GM12878 (cell line): ENCODE measurements around the gene CHAF1A. TPM values are rescaled to one million over a fixed set of nuclear protein-coding genes. Genes with fewer than 3 reads are reported as not detected.
A peak's percentile ranks its signal among the peaks of the same experiment; 100 is the strongest.

Experiments
- ATAC-seq: fragments of 200-7000 bp; cut with Tn5 transposase; 3 replicates; pipeline ENCODE4 v1.9.1; 2020; ENCODE audit warnings: mild to moderate bottlenecking, moderate library complexity
- BruUV-seq: library from RNA; stranded (reverse); fragments of 400-500 nt; replicated peaks from 2 replicates; lab custom pipeline; 2021; lab: Mats Ljungman, UMichigan
- CTCF ChIA-PET: fragments of 300-600 bp; sonication (Branson Sonifier 250); formaldehyde crosslinking; extraction: SDS; loops from one replicate; lab custom pipeline; 2021; ENCODE audit warnings: inconsistent platforms; lab: Yijun Ruan, JAX
- POLR2A ChIA-PET: fragments of 350-600 bp; formaldehyde crosslinking; extraction: SDS; loops from one replicate; lab custom pipeline; 2021; ENCODE audit warnings: inconsistent platforms; lab: Charles Lee
- RAD21 ChIA-PET: fragments of 300-600 bp; sonication (Branson Sonifier 250); formaldehyde crosslinking; loops from one replicate; lab custom pipeline; 2023; ENCODE audit warnings: antibody characterized with exemption; ENCODE audit not compliant: unreplicated experiment; lab: Charles Lee
- SMC1A ChIA-PET: fragments of 300-600 bp; sonication (Branson Sonifier 250); formaldehyde crosslinking; loops from one replicate; lab custom pipeline; 2023; ENCODE audit not compliant: unreplicated experiment, uncharacterized antibody; lab: Charles Lee
- DNase-seq: peaks from one replicate; pipeline ENCODE4 v3.0.0-alpha.2; 2011; ENCODE audit warnings: low read depth, low spot score
- FAIRE-seq: peaks from 3 replicates; lab custom pipeline; 2011; peaks lifted over from hg19 to GRCh38; lab: Jason Lieb, UNC
- H2AFZ ChIP-seq: 2 replicates; pipeline ENCODE4 v1.6.0; 2011; ENCODE audit warnings: low read depth, low read length, control low read depth; ENCODE audit not compliant: control insufficient read depth
- H3K27ac ChIP-seq: 2 replicates; pipeline ENCODE4 v1.5.1; 2011; ENCODE audit warnings: control low read depth; ENCODE audit not compliant: control insufficient read depth, insufficient read depth
- H3K27me3 ChIP-seq, 2 experiments: replicated peaks in 1 of 2; 2 replicates each; pipeline versions ENCODE4 v1.6.0 to v1.6.1; 2011; ENCODE audit warnings: low read length in 1 of 2; ENCODE audit not compliant: control insufficient read depth in 2 of 2, insufficient read depth in 2 of 2
- H3K36me3 ChIP-seq, 2 experiments: 2 replicates each; pipeline ENCODE4 v1.5.1; 2011; ENCODE audit warnings: low read length in 1 of 2; ENCODE audit not compliant: control insufficient read depth in 2 of 2, insufficient read depth in 2 of 2
- H3K4me1 ChIP-seq: 2 replicates; pipeline ENCODE4 v1.6.1; 2011; ENCODE audit warnings: mild to moderate bottlenecking, low read length, moderate library complexity, mixed read lengths; ENCODE audit not compliant: control insufficient read depth, insufficient read depth
- H3K4me2 ChIP-seq: 2 replicates; pipeline ENCODE4 v1.6.0; 2011; ENCODE audit warnings: control low read depth; ENCODE audit not compliant: control insufficient read depth, insufficient read depth
- H3K4me3 ChIP-seq: fragments of 200-600 bp; sonication (generic); 2 replicates; pipeline ENCODE4 v1.5.1; 2016
- H3K79me2 ChIP-seq: 2 replicates; pipeline ENCODE4 v1.6.0; 2011; ENCODE audit warnings: low read length; ENCODE audit not compliant: control insufficient read depth, insufficient read depth
- H3K9ac ChIP-seq: 2 replicates; pipeline ENCODE4 v1.8.0; 2011; ENCODE audit warnings: low read length, control low read depth, mixed read lengths; ENCODE audit not compliant: control insufficient read depth, insufficient read depth
- H3K9me3 ChIP-seq: replicated peaks from 3 replicates; pipeline ENCODE4 v1.5.1; 2011; ENCODE audit warnings: mild to moderate bottlenecking, low read length; ENCODE audit not compliant: control insufficient read depth, insufficient read depth
- H4K20me1 ChIP-seq: 2 replicates; pipeline ENCODE4 v1.6.0; 2011; ENCODE audit not compliant: control insufficient read depth, insufficient read depth
- BRCA1 ChIP-seq: IDR thresholded peaks from 2 replicates; pipeline ENCODE4 v1.6.1; 2011; ENCODE audit warnings: low read depth, low read length, improper control_type of control experiment
- EGR1 ChIP-seq, 2 experiments: IDR thresholded peaks; 1 replicate in 1 of 2; 2 replicates in 1 of 2; pipeline ENCODE4 v1.6.1; 2011 to 2012; ENCODE audit warnings: low read depth in 2 of 2, low read length in 2 of 2, borderline replicate concordance in 1 of 2, mild to moderate bottlenecking in 1 of 2, moderate library complexity in 1 of 2
- ELK1 ChIP-seq: IDR thresholded peaks from 2 replicates; pipeline ENCODE4 v1.6.1; 2012; ENCODE audit warnings: low read depth, low read length, improper control_type of control experiment
- FOS ChIP-seq: IDR thresholded peaks from 3 replicates; pipeline ENCODE4 v1.6.1; 2011; ENCODE audit warnings: borderline replicate concordance; ENCODE audit not compliant: insufficient read length; ENCODE audit errors: extremely low read depth
- HCFC1 ChIP-seq: fragments of 150-350 bp; IDR thresholded peaks from 2 replicates; pipeline ENCODE4 v1.6.1; 2014; ENCODE audit warnings: low read length
- IKZF1 ChIP-seq: fragments of 450-650 bp; conservative IDR thresholded peaks from 2 replicates; pipeline ENCODE4 v1.6.1; 2017; ENCODE audit warnings: antibody characterized with exemption, mild to moderate bottlenecking
- NFIC ChIP-seq: IDR thresholded peaks from 2 replicates; pipeline ENCODE4 v1.6.1; 2012; ENCODE audit warnings: low read depth, mild to moderate bottlenecking, inconsistent platforms, low read length, moderate library complexity
- POLR2A ChIP-seq: IDR thresholded peaks from 2 replicates; pipeline ENCODE4 v1.6.1; 2011; ENCODE audit warnings: low read depth, mild to moderate bottlenecking, low read length
- TCF3 ChIP-seq: IDR thresholded peaks from 2 replicates; pipeline ENCODE4 v1.6.1; 2012; ENCODE audit warnings: low read depth, mild to moderate bottlenecking, low read length, borderline replicate concordance; ENCODE audit not compliant: insufficient read depth
- WRNIP1 ChIP-seq: IDR thresholded peaks from 2 replicates; pipeline ENCODE4 v1.6.1; 2011; ENCODE audit warnings: low read depth, low read length, improper control_type of control experiment, borderline replicate concordance
- WGBS: methylation state at CpG from one replicate; pipeline ENCODE4 v1.1.6; 2016; ENCODE audit warnings: low lambda C conversion rate; ENCODE audit not compliant: insufficient replicate concordance, insufficient coverage; ENCODE audit errors: missing lambda C conversion rate; 5-methylcytosine and 5-hydroxymethylcytosine counted together
- in situ Hi-C: fragments of 300-500 bp; cut with MboI; formaldehyde crosslinking; loops from 9 replicates; pipeline ENCODE4 v1.14.3; 2018; ENCODE audit warnings: mixed read lengths
- intact Hi-C: fragments of 100-400 bp; cut with micrococcal nuclease; formaldehyde crosslinking; loops from one replicate; pipeline ENCODE4 v1.14.2; 2022; ENCODE audit not compliant: unreplicated experiment
- polyA plus RNA-seq, 11 experiments: library from polyadenylated mRNA; depleted of rRNA in 4 of 11; unstranded in 6 of 11; stranded (reverse) in 5 of 11; fragments of >200 nt; fragmentation: Nextera tagmentation in 4 of 11; fragmentation: Illumina TruSeq in 1 of 11; extraction: Ambion mirVana in 4 of 11; extraction: Trizol in 1 of 11; gene quantifications; 1 replicate in 1 of 11; 2 replicates in 10 of 11; pipeline versions ENCODE4 v1.2.1 to v1.2.3, GENCODE V29; 2011 to 2016; ENCODE audit warnings: inconsistent platforms in 2 of 11, missing spikeins in 2 of 11, low read depth in 1 of 11
- total RNA-seq, 4 experiments: library from RNA; depleted of rRNA in 3 of 4; stranded (reverse); fragments of >200 nt in 3 of 4; fragmentation: Illumina TruSeq in 1 of 4; extraction: Trizol in 1 of 4; gene quantifications; 2 replicates each; pipeline versions ENCODE4 v1.2.1 to v1.2.3, GENCODE V29; 2013 to 2021
- TF ChIP-seq, protein P1 (sequence below): fragments of 450-650 bp; IDR thresholded peaks from 2 replicates; pipeline ENCODE4 v1.6.1; 2017; ENCODE audit warnings: mild to moderate bottlenecking

Gene CHAF1A
- total and polyA plus RNA-seq, 10 of the 15 experiments (the other 5 are each of a cell fraction or from before 2014, with no cell fraction given), result 1.3 to 69.1 (median 34.2) TPM

GRCh38 chr19:4449022-4449638, 46.7 kb downstream of the CHAF1A start:
- intact Hi-C loops, result no loop called here
- POLR2A ChIA-PET, result interaction anchor here (1.4 kb wide), 1 partner anchor 22 kb away, joined by 4 read pairs; no protein-coding TSS in a partner anchor
- H3K4me3 ChIP-seq, result no peak overlapping the region
- H4K20me1 ChIP-seq, result no peaks in the 10 kb centered on the region
- no peak overlapping the region for H2AFZ ChIP-seq
- CTCF ChIA-PET, result interaction anchor here (0.6 kb wide), 1 partner anchor 217 kb away, joined by 3 read pairs; no protein-coding TSS in a partner anchor
- H3K79me2 ChIP-seq, result no peaks in the 10 kb centered on the region
- ATAC-seq, result no peak; the same call in 2 of the 3 replicates
- no peak overlapping the region for H3K27ac ChIP-seq
- 92% methylated on average over 23 of the region's 24 CpGs for WGBS
- no peak overlapping the region for H3K4me2 ChIP-seq
- SMC1A ChIA-PET, result no interaction called here
- TF ChIP-seq WRNIP1, result no peak
- TF ChIP-seq, protein P1, sequence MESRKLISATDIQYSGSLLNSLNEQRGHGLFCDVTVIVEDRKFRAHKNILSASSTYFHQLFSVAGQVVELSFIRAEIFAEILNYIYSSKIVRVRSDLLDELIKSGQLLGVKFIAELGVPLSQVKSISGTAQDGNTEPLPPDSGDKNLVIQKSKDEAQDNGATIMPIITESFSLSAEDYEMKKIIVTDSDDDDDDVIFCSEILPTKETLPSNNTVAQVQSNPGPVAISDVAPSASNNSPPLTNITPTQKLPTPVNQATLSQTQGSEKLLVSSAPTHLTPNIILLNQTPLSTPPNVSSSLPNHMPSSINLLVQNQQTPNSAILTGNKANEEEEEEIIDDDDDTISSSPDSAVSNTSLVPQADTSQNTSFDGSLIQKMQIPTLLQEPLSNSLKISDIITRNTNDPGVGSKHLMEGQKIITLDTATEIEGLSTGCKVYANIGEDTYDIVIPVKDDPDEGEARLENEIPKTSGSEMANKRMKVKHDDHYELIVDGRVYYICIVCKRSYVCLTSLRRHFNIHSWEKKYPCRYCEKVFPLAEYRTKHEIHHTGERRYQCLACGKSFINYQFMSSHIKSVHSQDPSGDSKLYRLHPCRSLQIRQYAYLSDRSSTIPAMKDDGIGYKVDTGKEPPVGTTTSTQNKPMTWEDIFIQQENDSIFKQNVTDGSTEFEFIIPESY, result no peak
- TF ChIP-seq POLR2A, result peak; percentile 39; the same call in 1 of the 2 replicates
- no TSS peak for BruUV-seq
- no peaks in the 10 kb centered on the region for H3K27me3 ChIP-seq
- peaks cover 3 to 26% of the 10 kb centered on the region in 2 experiments for H3K36me3 ChIP-seq
- in situ Hi-C loops, result no loop called here
- RAD21 ChIA-PET, result no interaction called here
- FAIRE-seq, result no peak
- DNase-seq, result no peak
- H3K9ac ChIP-seq, result no peak overlapping the region
- no peaks in the 10 kb centered on the region for H3K4me1 ChIP-seq
- H3K9me3 ChIP-seq, result no peaks in the 10 kb centered on the region

DNA sequence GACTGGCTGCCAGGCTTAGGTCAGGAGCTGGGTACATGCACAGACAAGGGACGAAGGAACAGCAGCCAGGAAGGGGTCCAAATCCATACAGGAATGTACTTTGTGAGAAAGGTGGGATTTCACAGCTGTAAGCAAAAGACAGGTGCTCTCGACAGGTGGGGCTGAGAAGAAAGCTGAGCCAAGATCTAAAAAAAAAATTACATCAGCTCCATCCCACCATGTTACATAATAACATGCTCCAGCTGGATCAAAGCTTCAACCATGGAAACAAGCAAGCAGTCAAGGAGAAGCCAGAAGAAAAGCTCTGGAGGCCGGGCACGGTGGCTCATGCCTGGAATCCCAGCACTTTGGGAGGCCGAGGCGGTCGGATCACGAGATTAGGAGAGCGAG, 47.2 kb downstream of the CHAF1A start:
- ATAC-seq (no peak), DNase-seq (no peak), FAIRE-seq (no peak)
- ChIA-PET RAD21 (no interaction called here), CTCF (no interaction called here), SMC1A (no interaction called here), POLR2A (interaction anchor here (1.4 kb wide), 1 partner anchor 22 kb away, joined by 4 read pairs; no protein-coding TSS in a partner anchor)
- no peaks in the 10 kb centered on the region for H3K79me2 ChIP-seq
- in situ Hi-C loops, result no loop called here
- no peaks in the 10 kb centered on the region for H3K9me3 ChIP-seq
- BruUV-seq, result TSS peak; percentile 57
- no peak overlapping the region for H3K4me2 ChIP-seq
- H2AFZ ChIP-seq, result no peak overlapping the region
- H3K27ac ChIP-seq, result no peak overlapping the region
- no peak overlapping the region for H3K9ac ChIP-seq
- H3K4me1 ChIP-seq, result no peaks in the 10 kb centered on the region
- H4K20me1 ChIP-seq, result no peaks in the 10 kb centered on the region
- intact Hi-C loops, result no loop called here
- TF ChIP-seq NFIC, result no peak
- TF ChIP-seq IKZF1, result no peak
- TF ChIP-seq ELK1, result no peak
- no peak for TF ChIP-seq EGR1 (IDR thresholded peaks at IDR 0.05; ENCODE audit: borderline replicate concordance in 1 of 2, low read depth in 2 of 2, low read length in 2 of 2)
- TF ChIP-seq HCFC1, result no peak
- no peak for TF ChIP-seq BRCA1
- TF ChIP-seq TCF3, result no peak
- TF ChIP-seq FOS, result no peak
- peaks cover 3 to 23% of the 10 kb centered on the region in 2 experiments for H3K36me3 ChIP-seq
- no peaks in the 10 kb centered on the region for H3K27me3 ChIP-seq
- no peak overlapping the region for H3K4me3 ChIP-seq
- WGBS, result 96% methylated on average over 8 of the region's 9 CpGs
